Smooth muscle cell (in vitro differentiated cells): ENCODE data around the gene ANKRD55. TPM values are rescaled to one million over a fixed set of nuclear protein-coding genes. Genes with fewer than 3 reads are reported as not detected.

ENCODE experiments used
- DNase-seq: peaks from one replicate; lab custom pipeline; 2025; ENCODE audit not compliant: unreplicated experiment; lab: John Stamatoyannopoulos, UW
- H2AFZ ChIP-seq: fragments of 200-600 bp; sonication (generic); 2 replicates; pipeline ENCODE4 v1.6.0; 2016; ENCODE audit warnings: antibody characterized with exemption, low read depth, mild to moderate bottlenecking
- H3F3A ChIP-seq: fragments of 200-600 bp; sonication (generic); 2 replicates; pipeline ENCODE4 v1.6.0; 2017; ENCODE audit warnings: antibody characterized with exemption, low read depth
- H3K27ac ChIP-seq: fragments of 200-600 bp; sonication (generic); 2 replicates; pipeline ENCODE4 v1.5.1; 2016; ENCODE audit warnings: low read depth, mild to moderate bottlenecking
- H3K27me3 ChIP-seq: fragments of 200-600 bp; sonication (generic); 2 replicates; pipeline ENCODE4 v1.6.1; 2016; ENCODE audit warnings: low read depth, mild to moderate bottlenecking
- H3K36me3 ChIP-seq: fragments of 200-600 bp; sonication (generic); 2 replicates; pipeline ENCODE4 v1.5.1; 2016; ENCODE audit warnings: low read depth
- H3K4me1 ChIP-seq: fragments of 200-600 bp; sonication (generic); 2 replicates; pipeline ENCODE4 v1.5.1; 2016; ENCODE audit warnings: low read depth
- H3K4me2 ChIP-seq: fragments of 200-600 bp; sonication (generic); 2 replicates; pipeline ENCODE4 v1.6.0; 2016; ENCODE audit warnings: mild to moderate bottlenecking
- H3K4me3 ChIP-seq: fragments of 200-600 bp; sonication (generic); 2 replicates; pipeline ENCODE4 v1.5.1; 2016; ENCODE audit warnings: mild to moderate bottlenecking
- H3K79me2 ChIP-seq: fragments of 200-600 bp; sonication (generic); 2 replicates; pipeline ENCODE4 v1.6.0; 2016; ENCODE audit warnings: low read depth, mild to moderate bottlenecking
- H3K9ac ChIP-seq: fragments of 200-600 bp; sonication (generic); 2 replicates; pipeline ENCODE4 v1.6.0; 2016; ENCODE audit warnings: low read depth
- H3K9me3 ChIP-seq: fragments of 200-600 bp; sonication (generic); replicated peaks from 2 replicates; pipeline ENCODE4 v1.5.1; 2016; ENCODE audit warnings: low read depth
- H4K20me1 ChIP-seq: fragments of 200-600 bp; sonication (generic); 2 replicates; pipeline ENCODE4 v1.6.0; 2016; ENCODE audit warnings: low read depth
- CTCF ChIP-seq: fragments of 200-600 bp; sonication (generic); IDR thresholded peaks from 2 replicates; pipeline ENCODE4 v1.5.1; 2017; ENCODE audit warnings: borderline replicate concordance, mild to moderate bottlenecking, antibody characterized with exemption; ENCODE audit not compliant: insufficient read depth, poor library complexity, severe bottlenecking
- WGBS: methylation state at CpG from one replicate; pipeline ENCODE4 v1.1.7; 2016; ENCODE audit warnings: low lambda C conversion rate; 5-methylcytosine and 5-hydroxymethylcytosine counted together
- polyA plus RNA-seq: library from polyadenylated mRNA; unstranded; fragments of >200 nt; fragmentation: Nextera tagmentation; extraction: Ambion mirVana; gene quantifications from 2 replicates; pipeline ENCODE4 v1.2.1, GENCODE V29; 2016
- total RNA-seq: library from RNA; depleted of rRNA; stranded (reverse); fragments of >200 nt; gene quantifications from 2 replicates; pipeline ENCODE4 v1.2.3, GENCODE V29; 2014

Gene ANKRD55
- total and polyA plus RNA-seq, 2 experiments from 2014 or later, result 1.1 to 1.7 TPM

DNA sequence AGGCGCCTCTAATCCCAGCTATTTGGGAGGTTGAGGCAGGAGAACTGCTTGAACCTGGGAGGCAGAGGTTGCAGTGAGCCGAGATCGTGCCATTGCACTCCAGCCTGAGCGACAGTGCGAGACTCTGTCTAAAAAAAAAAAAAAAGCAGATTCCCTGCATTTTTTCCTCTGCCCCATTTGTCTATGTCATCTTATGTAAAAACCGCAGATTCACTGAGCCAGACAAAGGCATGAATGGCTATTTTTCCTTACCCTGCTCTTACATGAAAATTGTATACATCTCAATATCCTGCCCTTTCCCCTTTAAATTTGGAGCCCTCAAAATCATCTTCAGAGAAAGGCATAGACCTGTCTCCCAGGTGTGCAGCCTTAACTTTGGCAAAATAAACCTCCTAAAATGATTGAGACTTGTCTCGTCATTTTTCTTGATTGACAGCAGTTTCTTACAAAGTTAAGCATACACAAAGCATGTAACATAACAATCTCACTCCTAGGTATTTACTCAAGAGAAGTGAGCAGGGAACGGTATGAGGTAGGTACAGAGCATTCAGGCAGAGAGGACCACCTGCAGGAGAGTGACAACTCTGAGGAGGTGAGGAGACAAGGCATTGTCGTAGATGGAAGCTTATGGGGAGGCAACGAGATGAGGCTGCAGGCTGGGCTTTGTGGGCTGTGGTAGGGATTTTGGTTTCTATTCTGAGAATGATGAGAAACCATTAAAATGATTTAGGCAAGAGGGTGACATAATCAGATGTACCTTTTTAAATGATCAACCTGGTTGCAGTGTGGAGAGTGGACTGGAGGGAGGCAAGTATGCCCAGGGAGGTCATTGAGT lies 172.6 kb downstream of the ANKRD55 start:
- Histone ChIP-seq H3K9ac (no peak overlapping the region), H3K79me2 (no peaks in the 10 kb centered on the region), H3K36me3 (no peaks in the 10 kb centered on the region), H3K9me3 (no peaks in the 10 kb centered on the region), H3K27me3 (no peaks in the 10 kb centered on the region), H3K27ac (peak overlapping the region; percentile 95), H3K4me1 (no peaks in the 10 kb centered on the region), H3F3A (peaks cover 24% of the 10 kb centered on the region), H3K4me2 (peak overlapping the region; percentile 53), H4K20me1 (no peaks in the 10 kb centered on the region), H2AFZ (no peak overlapping the region), H3K4me3 (no peak overlapping the region)
- WGBS, result 58% methylated on average over 10 of the region's 10 CpGs
- DNase-seq, result no peak
- no peak for TF ChIP-seq CTCF

DNA sequence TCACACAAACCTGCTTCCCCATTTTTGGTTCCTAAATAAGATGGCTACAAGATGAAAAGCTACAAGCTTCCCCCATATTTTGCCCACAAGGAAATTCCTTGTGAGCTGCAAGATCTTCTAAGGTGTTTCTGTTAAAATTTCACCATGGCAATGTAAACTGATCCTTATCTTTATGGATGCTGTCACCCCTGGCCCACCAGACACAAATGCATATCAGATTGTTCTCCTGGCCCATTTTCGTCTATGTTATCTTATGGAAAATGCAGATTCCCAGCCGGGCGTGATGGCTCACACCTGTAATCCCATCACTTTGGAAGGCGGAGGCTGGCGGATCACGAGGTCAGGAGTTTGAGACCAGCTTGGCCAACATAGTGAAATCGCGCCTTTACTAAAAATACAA lies 173.3 kb downstream of the ANKRD55 start:
- no peaks in the 10 kb centered on the region for H3K9me3 ChIP-seq
- H3F3A ChIP-seq, result peaks cover 24% of the 10 kb centered on the region
- H3K4me3 ChIP-seq, result no peak overlapping the region
- H4K20me1 ChIP-seq, result no peaks in the 10 kb centered on the region
- H3K27ac ChIP-seq, result peak overlapping the region; percentile 95
- H3K79me2 ChIP-seq, result no peaks in the 10 kb centered on the region
- 71% methylated on average over 8 of the region's 8 CpGs for WGBS
- H3K9ac ChIP-seq, result no peak overlapping the region
- H3K4me2 ChIP-seq, result peak overlapping the region; percentile 53
- no peak for TF ChIP-seq CTCF
- no peak overlapping the region for H2AFZ ChIP-seq
- no peaks in the 10 kb centered on the region for H3K36me3 ChIP-seq
- no peaks in the 10 kb centered on the region for H3K27me3 ChIP-seq
- no peaks in the 10 kb centered on the region for H3K4me1 ChIP-seq
- DNase-seq, result no peak

GRCh38 chr5:56056875-56057274 lies 176.3 kb downstream of the ANKRD55 start:
- WGBS, result 88% methylated on average over 2 of the region's 2 CpGs
- H3K4me1 ChIP-seq, result no peaks in the 10 kb centered on the region
- no peaks in the 10 kb centered on the region for H4K20me1 ChIP-seq
- no peak for TF ChIP-seq CTCF
- DNase-seq, result no peak
- H3K9ac ChIP-seq, result no peak overlapping the region
- no peak overlapping the region for H3K4me2 ChIP-seq
- H3K79me2 ChIP-seq, result no peaks in the 10 kb centered on the region
- peak overlapping the region; percentile 95 for H3K27ac ChIP-seq
- peaks cover 30% of the 10 kb centered on the region for H3F3A ChIP-seq
- no peaks in the 10 kb centered on the region for H3K27me3 ChIP-seq
- H3K4me3 ChIP-seq, result no peak overlapping the region
- no peaks in the 10 kb centered on the region for H3K36me3 ChIP-seq
- H3K9me3 ChIP-seq, result no peaks in the 10 kb centered on the region
- H2AFZ ChIP-seq, result no peak overlapping the region

DNA sequence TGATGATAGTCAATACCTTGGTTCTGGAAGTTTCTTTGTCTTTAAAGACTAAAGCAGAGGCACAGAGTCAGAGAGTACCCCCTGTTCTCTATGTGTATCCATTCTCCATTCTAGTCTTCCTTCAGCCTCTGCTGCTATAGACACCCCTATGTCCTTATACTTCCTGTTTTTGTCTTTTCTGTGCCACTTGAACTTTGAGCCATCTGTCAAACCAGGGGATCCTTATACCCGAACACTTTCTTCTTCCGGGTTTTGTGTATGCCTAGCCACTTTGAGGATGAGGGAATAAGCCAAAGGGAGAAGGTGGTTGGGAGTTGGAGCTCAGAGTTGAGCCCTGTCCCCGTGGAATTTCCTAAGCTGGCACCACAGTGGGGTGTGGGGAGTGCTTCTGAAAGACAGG lies 177.3 kb downstream of the ANKRD55 start:
- 95% methylated on average over 3 of the region's 3 CpGs for WGBS
- no peak for DNase-seq
- no peaks in the 10 kb centered on the region for H3K79me2 ChIP-seq
- H4K20me1 ChIP-seq, result no peaks in the 10 kb centered on the region
- H3K4me2 ChIP-seq, result peak overlapping the region; percentile 9
- no peak overlapping the region for H2AFZ ChIP-seq
- H3K4me1 ChIP-seq, result peaks cover 4% of the 10 kb centered on the region
- peak overlapping the region; percentile 95 for H3K27ac ChIP-seq
- H3F3A ChIP-seq, result peaks cover 30% of the 10 kb centered on the region
- no peak overlapping the region for H3K4me3 ChIP-seq
- no peaks in the 10 kb centered on the region for H3K27me3 ChIP-seq
- no peaks in the 10 kb centered on the region for H3K9me3 ChIP-seq
- no peak for TF ChIP-seq CTCF
- H3K9ac ChIP-seq, result peak overlapping the region; percentile 46
- H3K36me3 ChIP-seq, result no peaks in the 10 kb centered on the region
